ENCODE results near the gene KCNJ5. TPM values are rescaled to one million over a fixed set of nuclear protein-coding genes. Genes with fewer than 3 reads are reported as not detected.

Gene KCNJ5
- total and polyA plus RNA-seq, 2 experiments from 2014 or later: not detected

GRCh38 chr11:128841461-128842072, 49.6 kb upstream of the KCNJ5 start (continued):
- TF ChIP-seq ZNF462 (CRISPR knock-in tag; IDR thresholded peaks at IDR 0.05) (no peak), ETS1 (IDR thresholded peaks at IDR 0.05) (no peak)

GRCh38 chr11:128843198-128843785, 47.9 kb upstream of the KCNJ5 start:
- DNase-seq (ENCODE audit: low spot score) (no peak), ATAC-seq (no peak)
- H3F3A ChIP-seq (replicated peaks; ENCODE audit: low read depth): no peaks in the 10 kb centered on the region
- H3K9me2 ChIP-seq (ENCODE audit: insufficient read depth): peaks cover 15% of the 10 kb centered on the region; the same call in 1 of the 2 replicates
- no peak overlapping the region for H3K4me2 ChIP-seq
- H2AFZ ChIP-seq: no peak overlapping the region
- no peak overlapping the region for H3K4me3 ChIP-seq
- no peak overlapping the region for H3K4me3 Mint-ChIP-seq
- no peaks in the 10 kb centered on the region for H3K79me2 ChIP-seq (replicated peaks; ENCODE audit: insufficient read depth)
- H3K27ac Mint-ChIP-seq: no peak overlapping the region
- H3K27ac ChIP-seq (ENCODE audit: low read depth): no peak overlapping the region
- H3K36me3 Mint-ChIP-seq (ENCODE audit: low read depth): no peaks in the 10 kb centered on the region
- peaks cover 18% of the 10 kb centered on the region for H3K4me1 Mint-ChIP-seq
- H4K20me1 ChIP-seq (replicated peaks; ENCODE audit: insufficient read depth): no peaks in the 10 kb centered on the region
- H3K27me3 ChIP-seq (ENCODE audit: insufficient read depth): no peaks in the 10 kb centered on the region
- no peaks in the 10 kb centered on the region; the same call in 2 of the 3 replicates for H3K9me3 Mint-ChIP-seq
- no peaks in the 10 kb centered on the region for H3K36me3 ChIP-seq (ENCODE audit: insufficient read depth)
- H3K27me3 Mint-ChIP-seq (ENCODE audit: insufficient read depth, low read depth, poor library complexity): no peaks in the 10 kb centered on the region
- peaks cover 14% of the 10 kb centered on the region for H3K4me1 ChIP-seq (ENCODE audit: insufficient read depth)
- TF ChIP-seq EZH2phosphoT487 (IDR thresholded peaks at IDR 0.05; ENCODE audit: unreplicated experiment) (no peak), ETS1 (IDR thresholded peaks at IDR 0.05) (no peak), NANOG (IDR thresholded peaks at IDR 0.05; ENCODE audit: borderline replicate concordance) (no peak), ZNF462 (CRISPR knock-in tag; IDR thresholded peaks at IDR 0.05) (no peak), ZNF331 (CRISPR knock-in tag; IDR thresholded peaks at IDR 0.05; ENCODE audit: low read depth) (no peak)

Data from GM23338 (cell line).